Natural killer cell (primary cell): ENCODE measurements around the gene KSR2. TPM values are rescaled to one million over a fixed set of nuclear protein-coding genes. Genes with fewer than 3 reads are reported as not detected.

Experiments used
- ATAC-seq, 3 donors: fragments of 150-1000 bp in 2 of 3; fragments of 200-7000 bp in 1 of 3; cut with Tn5 transposase; 1 replicate in 1 of 3; 2 replicates in 2 of 3; pipeline ENCODE4 v1.10.0; 2021; ENCODE audit warnings: mild to moderate bottlenecking in 2 of 3, moderate library complexity in 2 of 3
- DNase-seq, 2 donors: peaks; one replicate each; pipeline versions ENCODE4 v3.0.0 to v3.0.0-alpha.2; 2013 to 2021; ENCODE audit warnings: mixed read lengths in 1 of 2
- H3K27ac ChIP-seq: one replicate; pipeline ENCODE4 v1.5.1; 2013; ENCODE audit warnings: mild to moderate bottlenecking, low read length
- H3K27me3 ChIP-seq: one replicate; pipeline ENCODE4 v1.6.1; 2013; ENCODE audit warnings: low read length; ENCODE audit not compliant: control insufficient read depth, insufficient read depth
- H3K36me3 ChIP-seq: one replicate; pipeline ENCODE4 v1.6.1; 2013; ENCODE audit warnings: low read length; ENCODE audit not compliant: control insufficient read depth, insufficient read depth
- H3K4me1 ChIP-seq: one replicate; pipeline ENCODE4 v1.6.1; 2013; ENCODE audit warnings: low read length; ENCODE audit not compliant: control insufficient read depth, insufficient read depth
- H3K4me3 ChIP-seq: one replicate; pipeline ENCODE4 v1.5.1; 2013; ENCODE audit warnings: low read length
- H3K9me3 ChIP-seq: one replicate; pipeline ENCODE4 v1.6.1; 2013; ENCODE audit warnings: low read length; ENCODE audit not compliant: control insufficient read depth, insufficient read depth
- H3K27ac Mint-ChIP-seq, 2 donors: one replicate each; pipeline ENCODE4 v1.8.0; 2022; ENCODE audit warnings: mild to moderate bottlenecking in 2 of 2, mixed read lengths in 2 of 2, moderate library complexity in 1 of 2
- H3K27me3 Mint-ChIP-seq, 2 donors: one replicate each; pipeline ENCODE4 v1.8.0; 2022; ENCODE audit warnings: low read depth in 2 of 2, mixed read lengths in 2 of 2
- H3K36me3 Mint-ChIP-seq: one replicate; pipeline ENCODE4 v1.8.0; 2022; ENCODE audit warnings: mixed read lengths
- H3K4me1 Mint-ChIP-seq, 2 donors: one replicate each; pipeline ENCODE4 v1.8.0; 2022; ENCODE audit warnings: mixed read lengths in 2 of 2
- H3K4me3 Mint-ChIP-seq: one replicate; pipeline ENCODE4 v1.8.0; 2022; ENCODE audit warnings: mild to moderate bottlenecking, moderate library complexity, mixed read lengths
- H3K9me3 Mint-ChIP-seq, 2 donors: one replicate each; pipeline ENCODE4 v1.8.0; 2022; ENCODE audit warnings: mixed read lengths in 2 of 2
- CTCF ChIP-seq: fragments of 200-600 bp; IDR thresholded peaks from one replicate; pipeline ENCODE4 v1.8.0; 2022; ENCODE audit warnings: antibody characterized with exemption
- WGBS: methylation state at CpG from one replicate; pipeline ENCODE4 v1.1.7; 2013; ENCODE audit warnings: missing lambda C conversion rate; ENCODE audit not compliant: insufficient coverage; 5-methylcytosine and 5-hydroxymethylcytosine counted together
- intact Hi-C: fragments of 100-400 bp; cut with micrococcal nuclease; formaldehyde crosslinking; loops from one replicate; pipeline ENCODE4 v1.14.2; 2022
- total RNA-seq, 4 donors: library from RNA; stranded (reverse); fragments of 120-200 nt in 1 of 4; gene quantifications; one replicate each; pipeline versions ENCODE4 v1.2.3 to v1.2.4, GENCODE V29; 2013 to 2022

The KSR2 gene
- total RNA-seq, 3 donors from 2014 or later (not counting 1 experiment from before 2014, with no cell fraction given): not detected

- H3K36me3 Mint-ChIP-seq: no peaks in the 10 kb centered on the region
Observed at GRCh38 chr12:117844114-117844830, 124.5 kb downstream of the KSR2 start.

GRCh38 chr12:117842630-117843029 is 126.2 kb downstream of the KSR2 start:
- no peaks in the 10 kb centered on the region for H3K9me3 ChIP-seq
- TF ChIP-seq CTCF: no peak
- Mint-ChIP-seq H3K4me3 (no peak overlapping the region), H3K36me3 (no peaks in the 10 kb centered on the region), H3K9me3 (peaks cover 0 to 3% of the 10 kb centered on the region in 2 donors), H3K4me1 (no peaks in the 10 kb centered on the region), H3K27ac (no peak overlapping the region), H3K27me3 (peaks cover 11% of the 10 kb centered on the region in 2 donors)
- intact Hi-C loops: no loop called here
- no peaks in the 10 kb centered on the region for H3K36me3 ChIP-seq
- no peak overlapping the region for H3K4me3 ChIP-seq
- no peak for ATAC-seq
- H3K27ac ChIP-seq: no peak overlapping the region
- WGBS: 69% methylated on average over 4 of the region's 4 CpGs
- no peaks in the 10 kb centered on the region for H3K27me3 ChIP-seq
- DNase-seq: no peak
- no peaks in the 10 kb centered on the region for H3K4me1 ChIP-seq

More at GRCh38 chr12:117844114-117844830, 124.5 kb downstream of the KSR2 start:
- Histone ChIP-seq H3K4me1 (no peaks in the 10 kb centered on the region), H3K27ac (no peak overlapping the region), H3K9me3 (no peaks in the 10 kb centered on the region), H3K4me3 (no peak overlapping the region), H3K27me3 (no peaks in the 10 kb centered on the region), H3K36me3 (no peaks in the 10 kb centered on the region)
- peaks cover 0 to 3% of the 10 kb centered on the region in 2 donors for H3K9me3 Mint-ChIP-seq
- H3K4me3 Mint-ChIP-seq: no peak overlapping the region
- DNase-seq: no peak
- H3K27me3 Mint-ChIP-seq: peaks cover 9 to 10% of the 10 kb centered on the region in 2 donors
- ATAC-seq: no peak
- intact Hi-C loops: no loop called here
- TF ChIP-seq CTCF: no peak
- 100% methylated on average over 1 of the region's 1 CpG for WGBS
- no peak overlapping the region for H3K27ac Mint-ChIP-seq
- H3K4me1 Mint-ChIP-seq: no peaks in the 10 kb centered on the region

- no peak overlapping the region for H3K4me3 ChIP-seq
- Mint-ChIP-seq H3K36me3 (no peaks in the 10 kb centered on the region), H3K27me3 (peaks cover 15% of the 10 kb centered on the region in 2 donors), H3K4me1 (peaks cover 0 to 4% of the 10 kb centered on the region in 2 donors), H3K27ac (no peak overlapping the region), H3K4me3 (no peak overlapping the region), H3K9me3 (peaks cover 0 to 3% of the 10 kb centered on the region in 2 donors)
- no peak overlapping the region for H3K27ac ChIP-seq
- no peak for DNase-seq
- 82% methylated on average over 2 of the region's 2 CpGs for WGBS
- no peaks in the 10 kb centered on the region for H3K4me1 ChIP-seq
- no peaks in the 10 kb centered on the region for H3K36me3 ChIP-seq
- ATAC-seq: no peak
- H3K9me3 ChIP-seq: no peaks in the 10 kb centered on the region
- no peaks in the 10 kb centered on the region for H3K27me3 ChIP-seq
- no peak for TF ChIP-seq CTCF
- intact Hi-C loops: no loop called here
Observed at GRCh38 chr12:117842220-117842619, 126.6 kb downstream of the KSR2 start.

- Histone ChIP-seq H3K4me1 (peaks cover 4% of the 10 kb centered on the region), H3K4me3 (no peak overlapping the region), H3K36me3 (no peaks in the 10 kb centered on the region), H3K27me3 (no peaks in the 10 kb centered on the region), H3K9me3 (no peaks in the 10 kb centered on the region), H3K27ac (no peak overlapping the region)
- DNase-seq (no peak), ATAC-seq (no peak)
- intact Hi-C loops: loop anchor here (2.0 to 5.0 kb wide), 2 partner anchors 471 to 625 kb away; no protein-coding TSS in a partner anchor
- Mint-ChIP-seq H3K36me3 (no peaks in the 10 kb centered on the region), H3K4me1 (peaks cover 5 to 9% of the 10 kb centered on the region in 2 donors), H3K4me3 (no peak overlapping the region), H3K9me3 (no peaks in the 10 kb centered on the region), H3K27me3 (peaks cover 6 to 13% of the 10 kb centered on the region in 2 donors), H3K27ac (no peak overlapping the region)
- no CpG with 5 or more reads among the region's 3 CpGs for WGBS
- no peak for TF ChIP-seq CTCF
Observed at GRCh38 chr12:117837737-117838050, 131.1 kb downstream of the KSR2 start.
